HepG2 (cell line): ENCODE results near the gene SYNJ2. TPM values are rescaled to one million over a fixed set of nuclear protein-coding genes. Genes with fewer than 3 reads are reported as not detected.
A peak's percentile ranks its signal among the peaks of the same experiment; 100 is the strongest.

ENCODE experiments used
- CTCF ChIP-seq: sonication (generic); formaldehyde crosslinking; IDR thresholded peaks from 2 replicates; pipeline ENCODE4 v1.5.0; 2020; ENCODE audit warnings: mild to moderate bottlenecking, missing genetic modification reagents, moderate library complexity
- EEA1 ChIP-seq: sonication (generic); formaldehyde crosslinking; IDR thresholded peaks from 2 replicates; pipeline ENCODE4 v1.5.1; 2020; ENCODE audit warnings: mild to moderate bottlenecking, missing genetic modification reagents, borderline replicate concordance
- FOXK2 ChIP-seq: fragments of 450-650 bp; IDR thresholded peaks from 2 replicates; pipeline ENCODE4 v1.6.1; 2016
- GMEB2 ChIP-seq: IDR thresholded peaks from 2 replicates; pipeline ENCODE4 v1.6.1; 2016; ENCODE audit warnings: missing biosample characterization, missing genetic modification reagents, low read depth
- HES4 ChIP-seq: sonication (generic); formaldehyde crosslinking; IDR thresholded peaks from 2 replicates; pipeline ENCODE4 v1.9.0; 2021; ENCODE audit warnings: mild to moderate bottlenecking, missing genetic modification reagents, borderline replicate concordance
- POLR2A ChIP-seq, 2 experiments: IDR thresholded peaks; 2 replicates each; pipeline ENCODE4 v1.6.1; 2011; ENCODE audit warnings: low read depth in 2 of 2, low read length in 2 of 2, mild to moderate bottlenecking in 1 of 2, moderate library complexity in 1 of 2; ENCODE audit not compliant: insufficient read depth in 1 of 2
- SUZ12 ChIP-seq: fragments of 150-350 bp; IDR thresholded peaks from 2 replicates; pipeline ENCODE4 v1.6.1; 2014; ENCODE audit warnings: low read depth, low read length
- ZKSCAN1 ChIP-seq: fragments of 150-350 bp; IDR thresholded peaks from 2 replicates; pipeline ENCODE4 v1.6.1; 2014; ENCODE audit warnings: low read length
- ZNF205 ChIP-seq: IDR thresholded peaks from 2 replicates; pipeline ENCODE4 v1.6.1; 2018; ENCODE audit warnings: missing biosample characterization, missing genetic modification reagents
- ZNF337 ChIP-seq: sonication (generic); formaldehyde crosslinking; IDR thresholded peaks from 2 replicates; pipeline ENCODE4 v1.5.1; 2020; ENCODE audit warnings: missing genetic modification reagents, low read depth, mild to moderate bottlenecking, borderline replicate concordance
- ZNF484 ChIP-seq: sonication (generic); formaldehyde crosslinking; IDR thresholded peaks from 2 replicates; pipeline ENCODE4 v1.5.1; 2020; ENCODE audit warnings: mild to moderate bottlenecking, low read depth, missing genetic modification reagents, borderline replicate concordance
- ZNF703 ChIP-seq: sonication (generic); formaldehyde crosslinking; IDR thresholded peaks from 2 replicates; pipeline ENCODE4 v1.5.1; 2020; ENCODE audit warnings: missing genetic modification reagents, mild to moderate bottlenecking, moderate library complexity, borderline replicate concordance
- ZNF740 ChIP-seq: sonication (generic); formaldehyde crosslinking; IDR thresholded peaks from 2 replicates; pipeline ENCODE4 v1.4.0; 2020; ENCODE audit warnings: missing genetic modification reagents
- polyA plus RNA-seq, 8 experiments: library from polyadenylated mRNA; depleted of rRNA in 3 of 8; stranded (reverse) in 7 of 8; unstranded in 1 of 8; fragments of >200 nt; fragmentation: Illumina TruSeq in 4 of 8; extraction: Trizol in 4 of 8; gene quantifications; 2 replicates each; pipeline versions ENCODE4 v1.2.1 to v1.2.3, GENCODE V29; 2011 to 2016; ENCODE audit warnings: low read depth in 4 of 8, missing spikeins in 1 of 8, mixed read lengths in 1 of 8; ENCODE audit not compliant: insufficient read depth in 1 of 8
- total RNA-seq, 5 experiments: library from RNA; depleted of rRNA; stranded (reverse); fragments of >200 nt; fragmentation: Illumina TruSeq; extraction: Trizol; gene quantifications; 2 replicates each; pipeline ENCODE4 v1.2.3, GENCODE V29; 2016; ENCODE audit warnings: low read depth in 1 of 5

Gene SYNJ2
- total and polyA plus RNA-seq, 2 of the 13 experiments (the other 11 are each of a cell fraction or from before 2014, with no cell fraction given): 39.1 to 57.6 TPM

- peak; percentile 39; the same call in 1 of the 2 replicates for TF ChIP-seq ZNF740 (CRISPR knock-in tag)
- TF ChIP-seq ZKSCAN1: no peak; the same call in 1 of the 2 replicates
- peak; percentile 91; the same call in 1 of the 2 replicates for TF ChIP-seq ZNF205 (CRISPR knock-in tag)
- TF ChIP-seq FOXK2: peak; percentile 97
- TF ChIP-seq CTCF: peak; percentile 33; the same call in 1 of the 2 replicates
- no peak for TF ChIP-seq HES4
- TF ChIP-seq EEA1: no peak
- TF ChIP-seq ZNF703 (CRISPR knock-in tag): peak; percentile 89
- TF ChIP-seq GMEB2: peak; percentile 45
- TF ChIP-seq POLR2A (IDR thresholded peaks at IDR 0.05; ENCODE audit: insufficient read depth in 1 of 2, low read depth in 2 of 2, low read length in 2 of 2): peak in 1 of 2 experiments; percentile 80; a peak in 2 of 4 replicates
- TF ChIP-seq ZNF337 (CRISPR knock-in tag): peak; percentile 92; the same call in 1 of the 2 replicates
- no peak for TF ChIP-seq SUZ12
- no peak for TF ChIP-seq ZNF484 (CRISPR knock-in tag)
These were observed 3.9 kb downstream of the SYNJ2 start (continued) for GRCh38 chr6:157985378-157986155.
